GM18507 (cell line): ENCODE measurements around the gene PCDHB2.
"Not testable (repeated sequence)": the region's sequence is repeated elsewhere in the genome, so short reads cannot be mapped to it uniquely, and the experiment has no call there.

Experiments used
- DNase-seq: peaks from one replicate; pipeline ENCODE4 v3.0.0; 2011; ENCODE audit warnings: low read depth; ENCODE audit not compliant: insufficient read length; ENCODE audit errors: extremely low spot score
- FAIRE-seq: peaks from 2 replicates; lab custom pipeline; 2011; peaks lifted over from hg19 to GRCh38; lab: Jason Lieb, UNC

The PCDHB2 gene

DNA sequence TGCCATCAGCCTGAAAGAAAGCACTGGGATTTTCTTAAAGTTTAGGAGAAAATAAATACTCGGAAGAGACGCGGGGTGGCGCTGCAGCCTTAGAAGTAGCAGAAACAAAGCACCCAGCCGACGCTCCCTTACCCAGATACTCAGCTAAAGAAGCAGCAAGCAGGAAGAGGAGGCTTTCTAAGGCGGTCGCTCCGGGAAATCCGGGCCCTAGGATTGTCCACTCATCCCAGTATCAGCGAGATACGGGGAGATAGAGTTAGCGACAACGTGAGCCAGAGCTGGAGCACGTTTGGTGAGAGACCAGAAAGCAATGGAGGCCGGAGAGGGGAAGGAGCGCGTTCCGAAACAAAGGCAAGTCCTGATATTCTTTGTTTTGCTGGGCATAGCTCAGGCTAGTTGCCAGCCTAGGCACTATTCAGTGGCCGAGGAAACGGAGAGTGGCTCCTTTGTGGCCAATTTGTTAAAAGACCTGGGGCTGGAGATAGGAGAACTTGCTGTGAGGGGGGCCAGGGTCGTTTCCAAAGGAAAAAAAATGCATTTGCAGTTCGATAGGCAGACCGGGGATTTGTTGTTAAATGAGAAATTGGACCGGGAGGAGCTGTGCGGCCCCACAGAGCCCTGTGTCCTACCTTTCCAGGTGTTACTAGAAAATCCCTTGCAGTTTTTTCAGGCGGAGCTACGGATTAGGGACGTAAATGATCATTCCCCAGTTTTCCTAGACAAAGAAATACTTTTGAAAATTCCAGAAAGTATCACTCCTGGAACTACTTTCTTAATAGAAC lies at the start of gene PCDHB2:
PCDHB2 (plus strand) TSS at position 135 of the 782 bp plus-strand sequence; CDS start at position 311, 176 bp downstream.
- no peak for FAIRE-seq
- no peak for DNase-seq

- no peak for FAIRE-seq
- DNase-seq: no peak
Measured at GRCh38 chr5:141050622-141051520, 43.5 kb upstream of the PCDHB2 start, which contains the start of gene PCDHB1. TSS of gene PCDHB1 (plus strand) at chr5:141051374. CDS start at chr5:141051471, 97 bp downstream.

DNA sequence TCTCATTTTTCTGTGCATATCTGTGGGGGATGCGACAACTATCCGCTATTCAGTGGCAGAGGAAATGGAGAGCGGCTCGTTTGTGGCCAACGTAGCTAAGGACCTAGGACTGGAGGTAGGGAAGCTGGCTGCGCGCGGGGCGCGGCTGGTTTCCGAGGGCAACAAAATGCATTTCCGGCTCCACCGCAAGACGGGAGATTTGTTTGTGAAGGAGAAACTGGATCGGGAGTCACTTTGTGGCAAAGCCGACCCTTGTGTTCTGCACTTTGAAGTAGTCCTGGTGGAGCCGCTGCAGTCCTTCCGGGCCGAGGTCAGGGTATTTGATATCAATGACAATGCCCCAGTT lies 42.9 kb upstream of the PCDHB2 start:
- FAIRE-seq: no peak
- DNase-seq: no peak

GRCh38 chr5:141077826-141078225 lies 16.6 kb upstream of the PCDHB2 start:
- no peak for FAIRE-seq
- DNase-seq: no peak

DNA sequence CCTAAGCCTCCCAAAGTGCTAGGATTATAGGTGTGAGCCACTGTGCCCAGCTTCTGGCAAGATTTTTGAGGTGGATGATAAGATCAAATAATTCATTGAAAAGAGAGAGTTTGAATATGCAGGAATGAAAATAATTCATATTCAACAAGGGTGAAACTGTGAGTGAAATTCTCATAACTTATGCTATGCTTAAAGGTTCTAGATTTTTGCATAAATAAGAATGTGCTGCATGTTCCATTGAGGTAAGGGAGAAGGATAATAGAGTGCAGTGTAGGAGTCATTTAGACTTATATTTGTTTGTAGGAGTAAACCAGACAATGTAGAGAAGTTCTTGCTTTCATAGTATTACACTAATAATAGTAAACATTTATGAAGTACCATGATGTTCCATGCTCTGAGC lies 12.2 kb upstream of the PCDHB2 start:
- FAIRE-seq: no peak
- DNase-seq: no peak

DNA sequence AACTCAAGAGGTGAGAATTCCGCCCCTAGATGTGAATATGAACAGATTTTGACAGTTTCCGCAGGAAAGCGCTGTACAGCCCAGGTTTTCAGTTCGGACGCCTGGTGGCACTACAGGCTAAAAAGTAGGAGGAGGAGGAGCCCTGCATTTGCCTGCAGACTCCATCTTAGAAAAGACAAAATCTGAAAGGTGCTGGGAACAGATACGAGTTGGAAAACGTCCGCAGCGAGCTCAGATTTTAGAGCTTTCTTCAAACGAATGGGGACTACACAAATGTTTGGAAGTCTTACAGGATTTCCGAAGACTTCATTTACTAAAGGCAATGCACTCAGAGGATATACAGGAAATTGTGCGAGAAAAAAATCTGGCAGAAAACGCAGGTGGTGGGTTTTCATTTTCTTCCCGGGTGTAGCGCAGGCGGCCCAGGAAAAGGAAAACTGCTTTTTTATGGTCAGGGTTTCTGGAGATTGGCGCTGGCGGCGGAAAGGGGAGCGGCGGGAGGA lies 9.9 kb upstream of the PCDHB2 start:
- FAIRE-seq (no peak), DNase-seq (no peak)

DNA sequence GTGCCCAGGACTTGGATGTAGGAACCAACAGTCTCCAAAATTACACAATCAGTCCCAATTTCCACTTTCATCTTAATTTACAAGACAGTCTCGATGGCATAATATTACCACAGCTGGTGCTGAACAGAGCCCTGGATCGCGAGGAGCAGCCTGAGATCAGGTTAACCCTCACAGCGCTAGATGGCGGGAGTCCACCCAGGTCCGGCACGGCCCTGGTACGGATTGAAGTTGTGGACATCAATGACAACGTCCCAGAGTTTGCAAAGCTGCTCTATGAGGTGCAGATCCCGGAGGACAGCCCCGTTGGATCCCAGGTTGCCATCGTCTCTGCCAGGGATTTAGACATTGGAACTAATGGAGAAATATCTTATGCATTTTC lies 837 bp downstream of the PCDHB2 start:
- DNase-seq: no peak
- no peak for FAIRE-seq

DNA sequence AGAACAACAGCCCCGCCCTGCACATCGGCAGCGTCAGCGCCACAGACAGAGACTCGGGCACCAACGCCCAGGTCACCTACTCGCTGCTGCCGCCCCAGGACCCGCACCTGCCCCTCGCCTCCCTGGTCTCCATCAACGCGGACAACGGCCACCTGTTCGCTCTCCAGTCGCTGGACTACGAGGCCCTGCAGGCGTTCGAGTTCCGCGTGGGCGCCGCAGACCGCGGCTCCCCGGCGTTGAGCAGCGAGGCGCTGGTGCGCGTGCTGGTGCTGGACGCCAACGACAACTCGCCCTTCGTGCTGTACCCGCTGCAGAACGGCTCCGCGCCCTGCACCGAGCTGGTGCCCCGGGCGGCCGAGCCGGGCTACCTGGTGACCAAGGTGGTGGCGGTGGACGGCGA lies 1.8 kb downstream of the PCDHB2 start:
- FAIRE-seq, DNase-seq: not testable (repeated sequence)

- FAIRE-seq, DNase-seq: not testable (repeated sequence)
Measured at GRCh38 chr5:141096586-141096985, 2.2 kb downstream of the PCDHB2 start.

DNA sequence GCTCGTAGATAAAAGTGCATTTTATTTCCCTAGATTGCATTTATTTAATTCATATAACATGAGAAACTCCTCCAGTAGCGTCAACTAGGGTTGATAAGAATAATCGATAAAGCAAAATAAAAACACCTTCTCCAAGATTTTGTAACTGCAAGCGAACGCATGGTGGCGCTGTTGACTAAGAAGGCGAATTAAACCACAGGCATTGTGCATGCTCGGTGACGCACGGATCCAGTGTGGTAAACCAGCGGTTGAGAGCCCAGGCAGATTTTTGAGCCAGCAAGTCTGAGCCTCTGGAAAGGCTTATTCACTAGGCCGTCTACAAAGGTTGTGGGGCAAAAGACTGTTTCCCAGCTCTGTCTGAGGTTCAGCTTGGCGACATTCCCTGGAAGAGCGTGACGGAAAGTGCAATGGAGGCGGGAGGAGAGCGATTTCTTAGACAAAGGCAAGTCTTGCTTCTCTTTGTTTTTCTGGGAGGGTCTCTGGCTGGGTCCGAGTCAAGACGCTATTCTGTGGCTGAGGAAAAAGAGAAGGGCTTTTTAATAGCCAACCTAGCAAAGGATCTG lies 5.9 kb downstream of the PCDHB2 start, which contains the start of gene PCDHB3:
PCDHB3 (plus strand) TSS at position 231 of the 563 bp plus-strand sequence; CDS start at position 408, 177 bp downstream.
- no peak for FAIRE-seq
- DNase-seq: no peak

DNA sequence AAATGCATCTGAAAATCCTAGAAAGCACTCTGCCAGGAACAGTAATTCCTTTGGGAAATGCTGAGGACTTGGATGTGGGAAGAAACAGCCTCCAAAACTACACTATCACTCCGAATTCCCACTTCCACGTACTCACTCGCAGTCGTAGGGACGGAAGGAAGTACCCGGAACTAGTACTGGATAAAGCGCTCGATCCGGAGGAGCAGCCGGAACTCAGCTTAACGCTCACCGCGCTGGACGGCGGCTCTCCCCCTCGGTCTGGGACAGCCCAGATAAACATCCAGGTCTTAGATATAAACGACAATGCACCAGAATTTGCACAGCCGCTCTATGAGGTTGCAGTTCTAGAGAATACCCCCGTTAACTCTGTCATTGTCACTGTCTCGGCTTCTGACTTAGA lies 6.6 kb downstream of the PCDHB2 start:
- DNase-seq (no peak), FAIRE-seq (no peak)

DNA sequence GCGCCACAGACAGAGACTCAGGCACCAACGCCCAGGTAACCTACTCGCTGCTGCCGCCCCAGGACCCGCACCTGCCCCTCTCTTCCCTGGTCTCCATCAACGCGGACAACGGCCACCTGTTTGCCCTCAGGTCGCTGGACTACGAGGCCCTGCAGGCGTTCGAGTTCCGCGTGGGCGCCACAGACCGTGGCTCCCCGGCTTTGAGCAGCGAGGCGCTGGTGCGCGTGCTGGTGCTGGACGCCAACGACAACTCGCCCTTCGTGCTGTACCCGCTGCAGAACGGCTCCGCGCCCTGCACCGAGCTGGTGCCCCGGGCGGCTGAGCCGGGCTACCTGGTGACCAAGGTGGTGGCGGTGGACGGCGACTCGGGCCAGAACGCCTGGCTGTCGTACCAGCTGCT lies 7.7 kb downstream of the PCDHB2 start:
- not testable (repeated sequence) for FAIRE-seq, DNase-seq

GRCh38 chr5:141102471-141102870 lies 8.1 kb downstream of the PCDHB2 start:
- not testable (repeated sequence) for FAIRE-seq, DNase-seq

DNA sequence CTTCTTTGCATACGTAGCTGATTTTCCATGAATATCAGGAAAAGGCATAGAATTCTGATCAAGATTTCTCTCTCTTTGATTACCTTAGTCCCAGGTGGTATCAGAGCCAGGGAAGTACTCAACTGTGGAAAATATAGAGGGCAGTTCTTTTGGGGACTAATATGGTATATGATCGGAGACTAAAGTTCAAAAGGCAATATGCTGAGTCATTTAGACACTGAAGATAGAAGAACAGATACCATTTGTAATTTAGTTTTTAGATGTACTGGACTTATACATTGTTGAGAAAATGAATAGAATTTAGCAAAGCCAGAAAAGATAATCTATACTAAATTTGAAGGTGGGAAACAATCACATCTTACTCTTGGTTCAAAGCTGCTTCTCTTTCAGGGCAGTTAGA lies 10.9 kb downstream of the PCDHB2 start:
- DNase-seq (no peak), FAIRE-seq (no peak)

DNA sequence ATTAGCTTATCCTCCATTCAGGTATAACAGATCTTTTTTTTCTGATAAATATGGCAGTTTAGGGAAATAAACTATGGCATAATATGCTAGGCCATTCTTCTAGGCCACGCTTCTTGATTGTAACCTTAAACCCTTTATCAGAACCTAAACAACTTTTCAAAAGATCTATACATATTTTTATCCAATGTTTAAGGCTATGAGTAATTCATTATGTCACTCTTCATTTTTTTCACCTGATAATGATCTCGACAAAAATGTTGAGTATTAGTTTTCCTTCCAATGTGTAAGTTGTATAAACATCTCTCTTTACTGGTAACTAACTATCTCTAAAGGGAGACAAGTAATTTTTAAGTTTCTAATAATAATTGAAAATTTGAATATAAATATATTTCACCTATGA lies 24.8 kb downstream of the PCDHB2 start:
- FAIRE-seq (no peak), DNase-seq (no peak)

DNA sequence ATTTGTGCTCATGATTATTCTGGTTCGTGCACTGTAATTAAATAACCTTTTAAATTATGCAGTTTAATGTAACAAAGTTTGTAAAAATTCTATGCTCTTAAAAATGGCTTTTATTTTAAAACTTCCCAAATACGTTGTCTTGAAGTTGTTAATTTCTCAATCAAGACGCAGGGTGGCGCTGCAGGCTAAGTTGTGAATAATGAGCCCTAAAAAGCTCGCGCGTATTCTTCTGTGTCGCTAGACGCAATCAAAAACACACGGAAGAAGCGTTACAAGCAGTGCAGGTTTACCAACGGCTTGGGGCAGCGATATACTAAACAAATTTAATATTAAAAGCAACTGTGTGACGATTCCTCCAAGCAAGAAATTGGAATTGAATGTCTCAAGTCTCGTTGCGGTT lies 27.1 kb downstream of the PCDHB2 start, which contains the start of gene PCDHB4:
PCDHB4 (plus strand) TSS at position 256 of the 400 bp plus-strand sequence. CDS start 181 bp downstream, outside the sequence.
- FAIRE-seq (no peak), DNase-seq (no peak)

- DNase-seq (no peak), FAIRE-seq (no peak)
Measured at GRCh38 chr5:141121985-141122384, 27.6 kb downstream of the PCDHB2 start.

DNA sequence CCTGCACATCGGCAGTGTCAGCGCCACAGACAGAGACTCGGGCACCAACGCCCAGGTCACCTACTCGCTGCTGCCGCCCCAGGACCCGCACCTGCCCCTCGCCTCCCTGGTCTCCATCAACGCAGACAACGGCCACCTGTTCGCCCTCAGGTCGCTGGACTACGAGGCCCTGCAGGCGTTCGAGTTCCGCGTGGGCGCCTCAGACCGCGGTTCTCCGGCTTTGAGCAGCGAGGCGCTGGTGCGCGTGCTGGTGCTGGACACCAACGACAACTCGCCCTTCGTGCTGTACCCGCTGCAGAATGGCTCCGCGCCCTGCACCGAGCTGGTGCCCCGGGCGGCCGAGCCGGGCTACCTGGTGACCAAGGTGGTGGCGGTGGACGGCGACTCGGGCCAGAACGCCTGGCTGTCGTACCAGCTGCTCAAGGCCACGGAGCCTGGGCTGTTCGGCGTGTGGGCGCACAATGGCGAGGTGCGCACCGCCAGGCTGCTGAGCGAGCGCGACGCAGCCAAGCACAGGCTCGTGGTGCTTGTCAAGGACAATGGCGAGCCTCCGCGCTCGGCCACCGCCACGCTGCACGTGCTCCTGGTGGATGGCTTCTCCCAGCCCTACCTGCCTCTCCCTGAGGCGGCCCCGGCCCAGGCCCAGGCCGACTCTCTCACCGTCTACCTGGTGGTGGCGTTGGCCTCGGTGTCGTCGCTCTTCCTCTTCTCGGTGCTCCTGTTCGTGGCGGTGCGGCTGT lies 29.2 kb downstream of the PCDHB2 start:
- FAIRE-seq, DNase-seq: not testable (repeated sequence)

- FAIRE-seq (no peak), DNase-seq (no peak)
Measured at GRCh38 chr5:141127305-141127704, 32.9 kb downstream of the PCDHB2 start.
